GM12874 (cell line): ENCODE data around the gene ANKMY1.

Source experiments
- TF ChIP-seq, protein P1 (sequence below): IDR thresholded peaks from 2 replicates; pipeline ENCODE4 v1.5.1; 2011; ENCODE audit warnings: low read depth, mild to moderate bottlenecking, control low read depth, low read length, moderate library complexity; ENCODE audit not compliant: insufficient read depth

The ANKMY1 gene

DNA sequence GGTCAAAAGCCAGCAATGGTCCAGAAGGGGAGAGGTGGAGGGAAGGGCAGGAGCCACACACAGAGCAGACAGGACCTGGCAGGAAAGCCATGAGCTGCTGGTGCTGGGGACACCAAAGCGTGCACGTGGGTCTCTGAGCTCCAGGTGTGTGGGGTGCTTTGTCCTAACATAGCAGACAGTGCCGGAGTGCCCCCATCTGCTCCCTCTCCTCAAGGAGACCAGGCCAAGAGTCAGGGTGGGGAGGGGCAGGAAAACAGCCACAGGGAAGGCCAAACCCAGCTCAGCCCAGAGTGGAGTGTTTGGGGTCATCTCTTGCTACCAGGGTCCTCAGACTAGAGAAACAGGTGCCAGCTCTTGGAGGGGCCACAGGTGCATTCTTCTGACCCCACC lies 126.5 kb downstream of the ANKMY1 start:
- TF ChIP-seq, protein P1, sequence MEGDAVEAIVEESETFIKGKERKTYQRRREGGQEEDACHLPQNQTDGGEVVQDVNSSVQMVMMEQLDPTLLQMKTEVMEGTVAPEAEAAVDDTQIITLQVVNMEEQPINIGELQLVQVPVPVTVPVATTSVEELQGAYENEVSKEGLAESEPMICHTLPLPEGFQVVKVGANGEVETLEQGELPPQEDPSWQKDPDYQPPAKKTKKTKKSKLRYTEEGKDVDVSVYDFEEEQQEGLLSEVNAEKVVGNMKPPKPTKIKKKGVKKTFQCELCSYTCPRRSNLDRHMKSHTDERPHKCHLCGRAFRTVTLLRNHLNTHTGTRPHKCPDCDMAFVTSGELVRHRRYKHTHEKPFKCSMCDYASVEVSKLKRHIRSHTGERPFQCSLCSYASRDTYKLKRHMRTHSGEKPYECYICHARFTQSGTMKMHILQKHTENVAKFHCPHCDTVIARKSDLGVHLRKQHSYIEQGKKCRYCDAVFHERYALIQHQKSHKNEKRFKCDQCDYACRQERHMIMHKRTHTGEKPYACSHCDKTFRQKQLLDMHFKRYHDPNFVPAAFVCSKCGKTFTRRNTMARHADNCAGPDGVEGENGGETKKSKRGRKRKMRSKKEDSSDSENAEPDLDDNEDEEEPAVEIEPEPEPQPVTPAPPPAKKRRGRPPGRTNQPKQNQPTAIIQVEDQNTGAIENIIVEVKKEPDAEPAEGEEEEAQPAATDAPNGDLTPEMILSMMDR: no peak

DNA sequence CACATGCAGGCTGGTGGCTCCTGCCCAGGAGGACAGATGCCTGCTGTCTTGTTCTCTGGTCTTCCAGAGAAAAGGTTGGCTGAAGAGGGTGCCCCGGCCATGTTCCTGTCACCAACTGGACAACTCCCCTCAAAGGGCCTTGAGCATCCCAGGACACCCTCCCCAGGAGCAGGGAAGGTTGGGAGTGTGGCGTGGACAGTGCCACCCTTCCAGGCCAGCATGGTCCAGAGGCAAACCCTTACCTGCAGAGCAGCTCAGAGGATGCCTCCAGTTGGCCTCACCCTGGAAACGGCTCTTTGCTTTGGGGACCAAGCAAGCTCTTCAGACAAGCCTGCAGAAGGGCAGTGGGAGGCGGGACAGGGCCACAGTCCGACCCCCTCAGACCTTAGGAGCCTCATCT lies 127.2 kb downstream of the ANKMY1 start:
- TF ChIP-seq, protein P1: no peak

DNA sequence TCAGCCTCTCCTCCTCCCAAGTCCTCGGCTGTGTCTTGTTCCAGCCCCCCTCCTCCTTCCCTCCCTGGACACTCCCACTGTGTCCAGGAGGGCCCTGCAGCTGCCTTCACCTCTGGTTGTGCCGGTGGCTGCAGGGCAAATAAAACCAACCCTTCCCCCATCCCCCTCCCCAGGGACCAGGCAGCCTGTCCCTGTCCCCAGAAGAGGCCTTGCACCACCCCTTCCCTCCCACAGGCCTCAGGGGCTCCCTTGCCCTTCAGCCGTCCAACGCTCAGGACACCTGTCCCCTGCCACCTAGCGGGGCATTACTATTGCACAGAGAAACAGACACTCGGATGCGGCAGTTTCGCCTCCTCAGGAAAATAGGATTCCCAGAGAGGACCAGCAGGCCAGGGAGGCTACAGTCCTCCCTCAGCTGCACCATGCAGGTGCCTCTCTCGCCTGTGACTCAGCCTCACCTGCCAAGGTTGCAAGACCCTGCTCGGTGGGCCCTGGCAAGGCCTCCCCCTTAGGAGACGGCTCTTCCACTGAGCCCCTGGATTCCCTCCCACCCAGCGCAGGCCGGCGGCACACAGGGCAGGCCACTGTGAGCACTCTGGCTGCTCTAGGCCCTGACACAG lies 127.8 kb downstream of the ANKMY1 start:
- TF ChIP-seq, protein P1: no peak
